Measurements from ENCODE around the gene TMEM145. TPM values are rescaled to one million over a fixed set of nuclear protein-coding genes. Genes with fewer than 3 reads are reported as not detected.

TMEM145 gene
- total RNA-seq, 2 donors from 2014 or later, result 0.85 TPM; not detected in 1

GRCh38 chr19:42292042-42292960, 20.8 kb upstream of the TMEM145 start:
- H3K4me3 ChIP-seq, result no peak overlapping the region
- TF ChIP-seq POLR2A (IDR thresholded peaks at IDR 0.05), result no peak
- TF ChIP-seq CTCF (IDR thresholded peaks at IDR 0.05), result no peak
- TF ChIP-seq POLR2AphosphoS5 (IDR thresholded peaks at IDR 0.05), result no peak
- H3K27ac ChIP-seq, result no peak overlapping the region
- H3K36me3 ChIP-seq, result peaks cover 9 to 32% of the 10 kb centered on the region in 2 donors
- intact Hi-C loops (cut with DNase I), result no loop called here
- H3K4me1 ChIP-seq (replicated peaks), result peaks cover 4% of the 10 kb centered on the region
- H3K27me3 ChIP-seq (replicated peaks; ENCODE audit: insufficient read depth), result no peaks in the 10 kb centered on the region
- H3K9me3 ChIP-seq, result no peaks in the 10 kb centered on the region
- no peak for DNase-seq (ENCODE audit: low spot score)
- WGBS, result 85% methylated on average over 27 of the region's 27 CpGs

GRCh38 chr19:42292963-42293362, 20.1 kb upstream of the TMEM145 start:
- intact Hi-C loops (cut with DNase I), result no loop called here
- peaks cover 6 to 32% of the 10 kb centered on the region in 2 donors for H3K36me3 ChIP-seq
- no peak overlapping the region for H3K4me3 ChIP-seq
- H3K27me3 ChIP-seq (replicated peaks; ENCODE audit: insufficient read depth), result no peaks in the 10 kb centered on the region
- H3K9me3 ChIP-seq, result no peaks in the 10 kb centered on the region
- DNase-seq (ENCODE audit: low spot score), result no peak
- no peak overlapping the region for H3K27ac ChIP-seq
- WGBS, result 90% methylated on average over 5 of the region's 14 CpGs
- H3K4me1 ChIP-seq (replicated peaks), result no peaks in the 10 kb centered on the region
- TF ChIP-seq POLR2A (IDR thresholded peaks at IDR 0.05) (no peak), CTCF (IDR thresholded peaks at IDR 0.05) (no peak), POLR2AphosphoS5 (IDR thresholded peaks at IDR 0.05) (no peak)

- intact Hi-C loops (cut with DNase I), result no loop called here
- WGBS, result 82% methylated on average over 17 of the region's 17 CpGs
- H3K4me1 ChIP-seq (replicated peaks), result no peaks in the 10 kb centered on the region
Observed at GRCh38 chr19:42293540-42293939, 19.6 kb upstream of the TMEM145 start.

GRCh38 chr19:42293948-42294347, 19.2 kb upstream of the TMEM145 start:
- Histone ChIP-seq H3K9me3 (no peaks in the 10 kb centered on the region), H3K4me1 (replicated peaks) (no peaks in the 10 kb centered on the region), H3K4me3 (no peak overlapping the region), H3K36me3 (peaks cover 4 to 29% of the 10 kb centered on the region in 2 donors), H3K27me3 (replicated peaks; ENCODE audit: insufficient read depth) (no peaks in the 10 kb centered on the region), H3K27ac (no peak overlapping the region)
- 90% methylated on average over 13 of the region's 15 CpGs for WGBS
- TF ChIP-seq POLR2A (IDR thresholded peaks at IDR 0.05) (no peak), CTCF (IDR thresholded peaks at IDR 0.05) (no peak), POLR2AphosphoS5 (IDR thresholded peaks at IDR 0.05) (no peak)
- intact Hi-C loops (cut with DNase I), result no loop called here
- DNase-seq (ENCODE audit: low spot score), result no peak

More at GRCh38 chr19:42293540-42293939, 19.6 kb upstream of the TMEM145 start:
- Histone ChIP-seq H3K36me3 (peaks cover 6 to 32% of the 10 kb centered on the region in 2 donors), H3K4me3 (no peak overlapping the region), H3K9me3 (no peaks in the 10 kb centered on the region), H3K27me3 (replicated peaks; ENCODE audit: insufficient read depth) (no peaks in the 10 kb centered on the region), H3K27ac (no peak overlapping the region)
- no peak for DNase-seq (ENCODE audit: low spot score)
- TF ChIP-seq POLR2AphosphoS5 (IDR thresholded peaks at IDR 0.05) (no peak), CTCF (IDR thresholded peaks at IDR 0.05) (no peak), POLR2A (IDR thresholded peaks at IDR 0.05) (no peak)

Data from prostate gland (tissue), 2 donors.